Right lobe of liver (tissue), 6 donors: Measurements from ENCODE around the gene TMEM266. TPM values are rescaled to one million over a fixed set of nuclear protein-coding genes. Genes with fewer than 3 reads are reported as not detected.

Experiments
- ATAC-seq, 4 donors: fragments of 200-7000 bp; cut with Tn5 transposase; one replicate each; pipeline ENCODE4 v1.9.1; 2020; ENCODE audit warnings: mild to moderate bottlenecking in 4 of 4, moderate library complexity in 4 of 4
- DNase-seq, 3 donors: peaks; one replicate each; pipeline ENCODE4 v3.0.0-alpha.2; 2020
- H3K27ac ChIP-seq, 3 donors: fragments of 200-600 bp; one replicate each; pipeline ENCODE4 v1.8.0; 2022
- H3K27me3 ChIP-seq, 2 donors: fragments of 200-600 bp; one replicate each; pipeline ENCODE4 v1.8.0; 2022
- H3K36me3 ChIP-seq, 4 donors: fragments of 200-600 bp; sonication (generic) in 1 of 4; one replicate each; pipeline versions ENCODE4 v1.5.1 to v1.8.0; 2017 to 2022; ENCODE audit warnings: control low read depth in 1 of 4
- H3K4me1 ChIP-seq, 4 donors: fragments of 200-600 bp; sonication (generic) in 1 of 4; one replicate each; pipeline versions ENCODE4 v1.5.1 to v1.8.0; 2017 to 2022; ENCODE audit warnings: control low read depth in 1 of 4
- H3K4me3 ChIP-seq, 3 donors: fragments of 200-600 bp; one replicate each; pipeline ENCODE4 v1.8.0; 2022
- H3K9me3 ChIP-seq, 4 donors: fragments of 200-600 bp; sonication (generic) in 1 of 4; one replicate each; pipeline versions ENCODE4 v1.5.1 to v1.8.0; 2017 to 2022; ENCODE audit warnings: control low read depth in 1 of 4
- POLR2A ChIP-seq: fragments of 450-650 bp; IDR thresholded peaks from one replicate; pipeline ENCODE4 v1.6.1; 2017; ENCODE audit warnings: antibody characterized with exemption, mild to moderate bottlenecking
- WGBS: methylation state at CpG from one replicate; pipeline ENCODE4 v1.1.6; 2018; ENCODE audit warnings: low coverage, low lambda C conversion rate; ENCODE audit not compliant: insufficient coverage; ENCODE audit errors: missing lambda C conversion rate; 5-methylcytosine and 5-hydroxymethylcytosine counted together
- intact Hi-C, 2 donors: fragments of 100-400 bp; cut with DNase I; formaldehyde crosslinking; loops; one replicate each; pipeline versions ENCODE4 v1.11.2 to v1.14.1; 2022
- total RNA-seq, 6 experiments: library from RNA; depleted of rRNA in 2 of 6; stranded (reverse); fragments of >200 nt in 2 of 6; fragmentation: NEBNext Ultra II Directional in 3 of 6; extraction: Animal tissue kit (Norgen Biotek cat#: 25700) in 3 of 6; gene quantifications; one replicate each; pipeline versions ENCODE4 v1.1.0 to v1.2.4, GENCODE V29; 2016 to 2023
- TF ChIP-seq, protein P1 (sequence below), 4 donors: fragments of 200-600 bp in 3 of 4; fragments of 450-650 bp in 1 of 4; IDR thresholded peaks; one replicate each; pipeline versions ENCODE4 v1.5.1 to v1.8.0; 2016 to 2022; ENCODE audit warnings: antibody characterized with exemption in 4 of 4, mild to moderate bottlenecking in 2 of 4
- donor health status: DM: no; HTN: yes; CAD: no.
- donor health status: DM: no; HTN: no; CAD: no.
- donor health status: DM: no; HTN: no; CAD: no.
- donor health status: DM: no; HTN: yes; CAD: no.
- donor health status: DM: no; HTN: yes; CAD: no.

Gene TMEM266
- total RNA-seq, 6 experiments from 2014 or later, result 0.12 to 0.19 TPM; not detected in 4

DNA sequence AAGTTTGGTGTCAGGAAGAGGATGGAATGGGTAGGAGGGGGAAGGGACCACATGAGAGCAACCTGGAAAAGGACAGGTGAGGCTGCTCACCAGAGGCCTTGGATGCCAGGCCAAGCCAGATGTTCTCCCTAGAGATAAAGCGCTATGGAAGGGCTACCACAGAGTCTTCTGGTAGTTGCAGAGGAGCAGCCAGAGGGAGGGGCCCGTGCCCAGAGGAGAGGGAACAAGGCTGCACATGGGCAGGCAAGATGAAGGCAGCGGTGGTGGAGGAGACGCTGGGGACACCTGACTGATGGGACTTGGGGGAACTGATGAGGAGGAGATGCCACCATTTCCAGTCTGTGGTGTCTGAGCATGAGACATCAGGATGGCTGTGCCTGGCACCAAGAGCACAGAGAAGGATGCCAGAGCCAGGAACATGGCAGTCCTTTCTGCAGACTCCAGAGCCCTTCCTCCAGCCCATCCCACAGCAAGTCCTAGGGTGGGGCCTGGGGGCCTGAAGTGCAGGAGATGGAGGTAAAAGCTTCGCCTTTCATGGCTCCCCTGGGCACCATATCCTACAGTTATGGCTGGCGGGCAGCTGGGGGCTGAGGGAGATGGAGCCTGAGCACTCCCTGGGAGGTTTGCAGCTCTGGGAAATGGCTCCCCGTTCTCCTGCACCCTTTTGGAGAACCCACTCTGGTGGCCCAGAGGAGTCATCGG lies 148.4 kb downstream of the TMEM266 start:
- no peak for DNase-seq
- H3K9me3 ChIP-seq, result no peaks in the 10 kb centered on the region
- peaks cover 0 to 24% (median 16%) of the 10 kb centered on the region in 4 donors for H3K36me3 ChIP-seq
- H3K4me3 ChIP-seq, result no peak overlapping the region
- no peaks in the 10 kb centered on the region for H3K4me1 ChIP-seq
- intact Hi-C loops, result no loop called here
- TF ChIP-seq, protein P1, sequence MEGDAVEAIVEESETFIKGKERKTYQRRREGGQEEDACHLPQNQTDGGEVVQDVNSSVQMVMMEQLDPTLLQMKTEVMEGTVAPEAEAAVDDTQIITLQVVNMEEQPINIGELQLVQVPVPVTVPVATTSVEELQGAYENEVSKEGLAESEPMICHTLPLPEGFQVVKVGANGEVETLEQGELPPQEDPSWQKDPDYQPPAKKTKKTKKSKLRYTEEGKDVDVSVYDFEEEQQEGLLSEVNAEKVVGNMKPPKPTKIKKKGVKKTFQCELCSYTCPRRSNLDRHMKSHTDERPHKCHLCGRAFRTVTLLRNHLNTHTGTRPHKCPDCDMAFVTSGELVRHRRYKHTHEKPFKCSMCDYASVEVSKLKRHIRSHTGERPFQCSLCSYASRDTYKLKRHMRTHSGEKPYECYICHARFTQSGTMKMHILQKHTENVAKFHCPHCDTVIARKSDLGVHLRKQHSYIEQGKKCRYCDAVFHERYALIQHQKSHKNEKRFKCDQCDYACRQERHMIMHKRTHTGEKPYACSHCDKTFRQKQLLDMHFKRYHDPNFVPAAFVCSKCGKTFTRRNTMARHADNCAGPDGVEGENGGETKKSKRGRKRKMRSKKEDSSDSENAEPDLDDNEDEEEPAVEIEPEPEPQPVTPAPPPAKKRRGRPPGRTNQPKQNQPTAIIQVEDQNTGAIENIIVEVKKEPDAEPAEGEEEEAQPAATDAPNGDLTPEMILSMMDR (IDR thresholded peaks at IDR 0.05), result no peak
- TF ChIP-seq POLR2A, result no peak
- WGBS, result 95% methylated on average over 3 of the region's 8 CpGs
- ATAC-seq, result no peak
- no peak overlapping the region for H3K27ac ChIP-seq
- H3K27me3 ChIP-seq, result no peaks in the 10 kb centered on the region

DNA sequence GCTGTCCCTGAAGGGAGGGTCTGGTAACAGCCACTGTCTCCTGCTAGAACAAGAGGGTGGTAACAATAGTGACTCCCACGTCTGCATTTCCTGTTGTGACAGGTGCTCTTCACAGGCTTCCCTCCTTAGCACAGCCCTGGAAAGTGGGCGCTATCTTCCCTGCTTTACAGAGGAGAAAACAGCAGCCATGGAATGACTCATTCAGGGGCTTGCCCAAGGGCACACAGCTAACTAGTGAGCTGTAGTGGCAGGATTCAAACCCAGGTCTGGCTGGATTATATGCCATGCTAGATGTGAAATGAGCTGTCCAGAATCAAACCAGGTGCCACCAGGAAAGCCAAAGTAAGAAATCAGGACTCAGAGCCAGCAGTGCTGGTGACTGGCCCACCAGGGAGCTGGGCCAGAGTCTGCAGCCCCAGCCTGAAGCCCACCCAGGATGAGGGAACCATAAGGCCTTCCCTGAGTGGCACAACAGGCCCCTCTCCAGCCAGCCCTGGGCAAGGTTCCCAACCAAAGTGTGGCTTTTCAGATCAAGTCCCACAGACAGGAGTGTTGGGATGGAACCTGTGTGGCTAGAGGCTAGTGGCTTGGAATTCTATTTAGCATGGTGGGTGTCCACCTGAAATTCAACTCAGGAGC lies 149.1 kb downstream of the TMEM266 start:
- no peaks in the 10 kb centered on the region for H3K27me3 ChIP-seq
- TF ChIP-seq, protein P1 (IDR thresholded peaks at IDR 0.05), result no peak
- no peak for TF ChIP-seq POLR2A
- no peak overlapping the region for H3K4me3 ChIP-seq
- no peak for ATAC-seq
- no peaks in the 10 kb centered on the region for H3K4me1 ChIP-seq
- 81% methylated on average over 2 of the region's 2 CpGs for WGBS
- no peaks in the 10 kb centered on the region for H3K9me3 ChIP-seq
- no peak overlapping the region for H3K27ac ChIP-seq
- H3K36me3 ChIP-seq, result peaks cover 0 to 30% (median 21%) of the 10 kb centered on the region in 4 donors
- no peak for DNase-seq
- intact Hi-C loops, result no loop called here

DNA sequence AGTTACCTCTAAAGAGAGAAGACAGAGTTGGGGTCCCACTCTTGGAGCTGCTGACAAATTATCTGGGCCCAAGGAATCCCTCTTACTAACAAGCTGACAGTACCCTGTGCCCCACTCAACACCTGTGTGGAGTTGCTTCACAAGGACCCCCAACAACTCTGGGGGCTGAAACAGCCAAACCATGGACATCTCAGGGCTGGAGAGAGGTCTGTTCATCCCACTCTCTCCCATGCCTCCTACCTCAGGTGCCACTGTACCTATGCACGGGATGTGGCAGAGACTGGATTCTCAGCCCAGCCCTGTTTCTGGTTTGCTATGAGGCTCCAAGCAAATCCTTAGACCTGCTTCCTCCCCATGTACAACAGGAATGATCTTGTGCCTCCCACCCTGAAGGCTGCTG lies 149.7 kb downstream of the TMEM266 start:
- no CpG with 5 or more reads among the region's 1 CpG for WGBS
- no peak overlapping the region for H3K27ac ChIP-seq
- ATAC-seq (no peak), DNase-seq (no peak)
- peaks cover 0 to 37% (median 24%) of the 10 kb centered on the region in 4 donors for H3K36me3 ChIP-seq
- no peak overlapping the region for H3K4me3 ChIP-seq
- H3K4me1 ChIP-seq, result no peaks in the 10 kb centered on the region
- intact Hi-C loops, result no loop called here
- no peaks in the 10 kb centered on the region for H3K27me3 ChIP-seq
- no peaks in the 10 kb centered on the region for H3K9me3 ChIP-seq
- TF ChIP-seq, protein P1 (IDR thresholded peaks at IDR 0.05), result no peak
- no peak for TF ChIP-seq POLR2A

DNA sequence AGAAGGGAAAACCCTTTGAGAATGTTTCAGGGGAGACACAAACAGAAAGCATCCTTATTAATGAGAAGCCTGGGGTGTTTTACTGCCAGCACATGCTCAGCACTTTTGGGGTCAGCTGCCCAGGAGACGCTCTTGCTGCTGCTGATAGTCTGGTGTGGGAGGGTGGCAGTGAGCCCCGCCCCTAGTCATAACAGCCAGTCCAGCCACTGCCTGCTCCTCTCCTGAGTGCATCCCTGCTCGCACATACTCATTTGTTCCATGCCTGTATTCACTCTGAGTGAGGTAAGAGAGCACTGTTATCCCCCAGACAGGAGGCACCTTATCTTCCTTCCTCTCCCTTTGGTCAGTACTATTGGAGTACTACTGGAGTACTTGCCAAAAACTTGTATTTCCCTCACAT lies 150.2 kb downstream of the TMEM266 start:
- peaks cover 0 to 41% (median 26%) of the 10 kb centered on the region in 4 donors for H3K36me3 ChIP-seq
- ATAC-seq (no peak), DNase-seq (no peak)
- no peak overlapping the region for H3K4me3 ChIP-seq
- no peaks in the 10 kb centered on the region for H3K9me3 ChIP-seq
- TF ChIP-seq, protein P1 (IDR thresholded peaks at IDR 0.05), result no peak
- no peak for TF ChIP-seq POLR2A
- WGBS, result 67% methylated on average over 1 of the region's 3 CpGs
- no peaks in the 10 kb centered on the region for H3K27me3 ChIP-seq
- no peaks in the 10 kb centered on the region for H3K4me1 ChIP-seq
- no peak overlapping the region for H3K27ac ChIP-seq
- intact Hi-C loops, result no loop called here
